GM21825 (cell line): Measurements from ENCODE around the gene ZBED3.
A peak's percentile ranks its signal among the peaks of the same experiment; 100 is the strongest.
"Not testable (repeated sequence)": the region's sequence is repeated elsewhere in the genome, so short reads cannot be mapped to it uniquely, and the experiment has no call there.

Experiments used
- ATAC-seq: cut with Tn5 transposase; IDR thresholded peaks from one replicate; pipeline ENCODE4 v1.9.1; 2021; ENCODE audit warnings: mild to moderate bottlenecking, moderate library complexity; ENCODE audit not compliant: unreplicated experiment

Gene ZBED3, protein sequence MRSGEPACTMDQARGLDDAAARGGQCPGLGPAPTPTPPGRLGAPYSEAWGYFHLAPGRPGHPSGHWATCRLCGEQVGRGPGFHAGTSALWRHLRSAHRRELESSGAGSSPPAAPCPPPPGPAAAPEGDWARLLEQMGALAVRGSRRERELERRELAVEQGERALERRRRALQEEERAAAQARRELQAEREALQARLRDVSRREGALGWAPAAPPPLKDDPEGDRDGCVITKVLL

DNA sequence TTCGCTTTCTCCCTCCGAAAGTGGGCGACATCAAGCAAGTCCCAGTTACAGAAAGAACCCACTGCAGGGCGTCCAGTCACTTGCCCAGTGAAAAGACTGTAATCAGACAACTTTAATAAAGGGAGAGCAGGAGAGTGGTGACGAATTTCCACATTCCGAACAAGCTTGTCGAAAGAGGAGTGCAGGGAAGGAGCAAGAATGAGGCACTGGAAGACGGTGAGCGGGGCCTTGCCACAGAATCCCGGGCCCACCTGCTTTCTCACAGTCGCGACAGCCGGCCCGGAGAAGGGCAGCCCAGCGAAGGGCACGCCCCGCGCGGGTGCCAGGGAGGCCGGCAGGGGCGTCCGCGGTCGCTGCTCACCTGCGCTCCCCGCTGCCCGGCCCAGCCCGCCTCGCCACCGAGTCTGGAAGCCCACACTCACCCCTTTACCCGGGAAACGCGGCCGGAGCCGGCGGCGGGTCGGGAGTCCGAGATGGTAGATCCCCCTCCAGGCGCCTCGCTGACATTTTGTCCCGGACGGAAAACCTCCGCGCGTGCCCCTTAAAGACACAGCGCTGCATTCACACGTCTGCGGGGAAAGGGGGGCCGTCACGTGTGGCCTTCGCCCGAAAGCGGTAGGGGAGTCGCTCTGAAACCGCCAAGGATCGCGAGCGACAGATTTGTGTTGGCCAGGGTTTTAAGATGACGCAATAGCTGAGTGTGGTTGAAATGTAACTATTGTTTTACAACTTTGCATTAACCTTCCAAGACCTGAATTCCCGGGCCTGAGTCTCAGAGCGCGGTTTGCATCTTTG lies at the start of gene ZBED3:
TSS of gene ZBED3 (minus strand) at position 597 of the 795 bp plus-strand sequence. CDS start 9,407 bp downstream, outside the sequence.
- peak; percentile 55 for ATAC-seq

GRCh38 chr5:77133061-77133758 lies 46.1 kb upstream of the ZBED3 start:
- ATAC-seq = no peak

GRCh38 chr5:77131361-77131760 lies 44.3 kb upstream of the ZBED3 start:
- no peak for ATAC-seq

GRCh38 chr5:77129391-77129990 lies 42.4 kb upstream of the ZBED3 start:
- ATAC-seq = no peak

DNA sequence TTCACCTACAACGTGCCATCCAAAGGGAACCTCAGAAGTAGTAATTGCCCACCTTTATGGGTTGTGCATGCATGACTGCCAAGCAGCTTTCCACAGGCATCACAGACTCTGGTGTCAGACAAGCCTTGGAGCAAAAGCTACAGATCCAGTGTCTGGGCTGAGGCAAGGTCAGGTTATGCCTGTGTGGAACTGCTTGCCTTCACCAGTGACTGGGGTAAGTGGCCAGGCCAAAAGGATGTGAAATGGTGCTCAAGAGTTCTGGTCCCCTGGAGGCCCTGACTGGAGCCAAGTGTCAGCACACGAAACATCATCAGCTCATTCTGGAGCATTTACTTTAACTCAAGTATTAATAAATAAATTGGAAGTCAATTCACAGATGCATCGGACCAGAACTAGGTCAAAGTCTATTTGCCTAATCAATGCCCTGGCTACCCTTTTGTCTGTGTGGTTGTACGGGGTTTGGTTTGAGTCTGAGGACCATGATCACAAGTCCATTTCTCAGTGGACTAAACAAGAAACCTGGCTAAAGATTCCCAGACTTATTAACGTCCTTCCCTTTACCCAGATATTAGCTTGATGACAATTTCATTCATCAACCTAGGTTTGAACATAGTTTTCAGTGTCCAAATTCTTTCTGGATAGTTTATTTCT lies 41.5 kb upstream of the ZBED3 start:
- ATAC-seq = no peak

- no peak for ATAC-seq
Observed at GRCh38 chr5:77123057-77123456, 36.0 kb upstream of the ZBED3 start.

GRCh38 chr5:77120706-77121105 lies 33.6 kb upstream of the ZBED3 start:
- ATAC-seq = no peak

DNA sequence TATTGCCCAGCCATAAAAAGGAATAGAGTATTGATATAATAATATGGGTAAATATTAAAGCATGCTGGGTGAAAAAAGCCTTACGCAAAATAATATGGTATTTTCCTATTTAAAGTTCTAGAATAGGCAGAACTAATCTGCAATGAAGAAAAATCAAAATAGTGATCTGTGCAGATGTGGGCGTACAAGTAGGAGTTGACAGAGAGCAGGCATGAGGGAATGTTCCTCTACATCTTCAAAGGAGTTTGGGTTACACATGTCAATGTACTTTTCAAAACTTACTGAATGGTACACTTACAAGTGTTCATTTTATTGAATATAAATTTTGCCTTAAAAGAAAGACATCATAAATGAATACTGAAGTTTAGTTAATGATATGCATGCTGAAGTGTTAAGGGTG lies 33.0 kb upstream of the ZBED3 start:
- ATAC-seq = no peak

DNA sequence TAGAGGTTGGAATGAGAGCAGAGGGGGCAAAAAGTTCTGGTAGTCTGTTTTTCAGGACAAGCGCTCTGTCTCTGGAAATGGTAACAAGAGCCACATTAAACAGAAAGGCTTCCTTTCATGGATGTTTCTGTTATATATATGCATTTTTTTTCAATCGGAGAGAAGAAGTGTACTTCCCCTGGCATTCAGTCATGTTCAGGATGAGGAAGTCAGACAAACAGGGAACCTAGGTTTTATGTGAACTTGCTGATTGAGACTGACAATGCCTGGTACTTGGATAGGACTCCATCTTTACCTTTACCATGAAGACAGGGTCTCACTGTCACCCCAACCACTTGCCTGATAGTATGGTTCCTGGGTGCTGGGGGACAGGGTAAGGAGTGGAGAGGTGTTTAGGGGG lies 30.1 kb upstream of the ZBED3 start:
- no peak for ATAC-seq

DNA sequence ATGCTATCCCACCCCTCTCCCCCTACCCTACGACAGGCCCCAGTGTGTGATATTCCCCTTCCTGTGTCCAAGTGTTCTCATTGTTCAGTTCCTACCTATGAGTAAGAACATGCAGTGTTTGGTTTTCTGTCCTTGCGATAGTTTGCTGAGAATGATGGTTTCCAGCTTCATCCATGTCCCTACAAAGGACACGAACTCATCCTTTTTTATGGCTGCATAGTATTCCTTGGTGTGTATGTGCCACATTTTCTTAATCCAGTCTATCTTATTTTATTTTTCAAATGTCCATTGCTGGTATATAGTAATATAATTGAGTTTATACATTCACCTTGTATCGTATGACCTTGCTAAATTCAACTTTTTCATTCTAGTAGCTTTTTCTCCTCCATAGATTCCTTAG lies 19.9 kb upstream of the ZBED3 start:
- ATAC-seq = not testable (repeated sequence)

DNA sequence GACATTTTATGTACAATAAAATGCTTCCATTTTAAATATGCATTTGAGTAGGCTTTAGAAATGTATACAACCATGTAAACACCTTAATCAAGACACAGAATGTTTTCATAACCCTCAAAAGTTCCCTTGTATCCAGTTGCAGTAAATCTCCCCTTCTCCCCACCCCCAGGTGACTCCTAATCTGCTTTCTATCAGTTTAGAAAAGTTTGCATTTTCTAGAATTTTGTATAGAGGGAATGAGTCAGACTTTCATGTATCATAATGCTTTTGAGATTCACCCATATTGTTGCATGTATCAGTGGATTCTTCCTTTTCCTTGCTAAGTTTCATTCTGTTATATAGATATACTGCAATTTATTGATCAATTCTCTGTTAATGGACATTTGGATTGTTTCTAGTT lies 17.7 kb upstream of the ZBED3 start:
- no peak for ATAC-seq

DNA sequence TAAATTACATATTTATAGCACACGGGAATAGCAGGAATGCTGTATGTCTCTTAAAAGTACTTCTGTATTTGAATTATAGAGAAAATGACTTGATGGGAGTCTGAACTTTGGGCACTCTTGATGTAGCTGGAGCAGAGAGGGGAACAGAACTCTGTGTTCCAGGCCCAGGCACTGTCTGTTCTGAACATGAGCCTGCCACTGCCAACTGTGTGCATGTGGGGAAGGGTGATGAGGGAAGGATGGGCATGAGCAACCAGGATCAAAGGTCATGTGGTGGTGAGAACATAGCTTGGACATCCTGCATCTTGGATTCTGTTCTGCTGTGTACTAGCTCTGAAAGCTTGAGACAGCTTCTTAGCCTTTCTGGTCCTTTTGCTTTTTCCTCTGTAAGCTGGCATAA lies 16.4 kb upstream of the ZBED3 start:
- no peak for ATAC-seq

- ATAC-seq = no peak
Observed at GRCh38 chr5:77102549-77102948, 15.5 kb upstream of the ZBED3 start.

- ATAC-seq = no peak
Observed at GRCh38 chr5:77101298-77101697, 14.2 kb upstream of the ZBED3 start.

GRCh38 chr5:77095189-77095588 lies 8.1 kb upstream of the ZBED3 start:
- no peak for ATAC-seq

DNA sequence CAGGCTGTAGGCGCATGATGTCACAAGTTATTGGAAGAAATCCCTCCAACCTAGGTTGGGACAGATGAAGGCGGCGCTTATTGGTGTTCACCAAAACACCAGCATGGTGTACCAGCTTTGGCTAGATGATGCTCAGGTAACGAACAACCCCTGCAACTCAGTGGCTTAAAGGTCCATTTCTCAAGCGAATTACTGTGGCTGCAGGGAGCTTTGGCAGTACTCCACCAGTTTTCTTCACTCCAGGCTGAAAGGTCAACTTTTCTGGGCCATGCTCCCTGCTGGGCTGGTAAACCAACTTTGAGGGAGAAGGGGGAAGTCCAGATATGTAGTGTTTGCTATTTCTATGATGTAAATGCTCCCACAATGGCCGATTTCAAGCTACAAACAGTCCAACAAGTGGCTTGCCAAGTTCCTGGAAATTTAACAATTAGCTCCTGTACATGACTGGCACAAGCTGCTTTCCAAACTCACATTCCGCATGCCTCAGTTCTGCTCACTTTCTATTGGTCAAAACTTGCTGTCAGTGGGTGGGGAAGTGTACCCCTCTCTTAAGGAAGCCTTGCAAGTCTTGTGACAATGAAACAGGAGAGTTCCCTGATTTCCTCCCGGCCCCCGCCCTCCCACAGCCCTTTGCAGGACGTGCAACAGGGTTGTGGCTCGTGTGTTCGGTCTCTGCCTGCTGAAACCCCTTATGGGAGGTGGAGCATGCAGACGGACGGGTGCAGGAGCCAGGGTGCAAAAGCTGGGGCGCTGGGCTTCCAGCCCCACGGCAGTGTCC lies 588 bp upstream of the ZBED3 start:
- ATAC-seq = no peak

GRCh38 chr5:77086368-77086688 lies 757 bp downstream of the ZBED3 start:
- no peak for ATAC-seq

- no peak for ATAC-seq
Observed at GRCh38 chr5:77083088-77083487, 4.0 kb downstream of the ZBED3 start.

DNA sequence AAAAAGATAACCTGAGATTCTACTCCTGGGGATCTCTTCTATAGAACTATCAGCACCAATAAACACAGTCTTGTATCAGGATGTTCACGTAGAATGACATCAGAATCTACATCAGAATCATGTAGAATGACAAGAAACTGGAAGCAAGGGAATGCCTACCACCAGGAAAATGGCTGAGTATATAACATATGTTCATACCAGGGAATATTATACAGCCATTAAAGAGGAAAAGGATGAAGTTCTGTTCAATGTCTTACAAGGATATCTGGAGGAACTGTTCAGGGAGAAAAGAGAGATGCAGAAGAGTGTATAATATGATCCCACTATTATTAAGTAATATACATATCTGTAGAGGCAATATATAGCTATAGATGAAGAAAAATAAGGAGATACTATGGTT lies 4.8 kb downstream of the ZBED3 start:
- no peak for ATAC-seq

DNA sequence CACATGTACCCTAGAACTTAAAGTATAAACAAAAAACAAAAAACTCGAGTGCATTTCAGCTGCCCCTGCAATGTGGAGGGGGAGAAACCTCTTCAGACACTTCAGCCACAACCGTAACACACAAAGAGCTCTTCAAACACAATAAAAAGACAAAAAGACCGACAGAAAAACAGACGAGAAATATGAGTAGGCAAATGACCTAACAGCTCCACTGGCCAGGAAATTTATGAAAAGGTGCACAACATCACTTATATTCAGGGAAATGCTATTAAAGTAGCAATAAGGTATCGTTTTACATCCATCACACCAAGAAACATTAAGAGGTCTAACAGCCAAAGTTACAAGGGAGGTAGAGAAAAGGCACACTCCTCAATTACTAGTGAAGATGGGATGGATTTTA lies 6.2 kb downstream of the ZBED3 start:
- no peak for ATAC-seq
